ENCODE measurements around the gene CSPG5. TPM values are rescaled to one million over a fixed set of nuclear protein-coding genes. Genes with fewer than 3 reads are reported as not detected.

The CSPG5 gene
- total and polyA plus RNA-seq, 8 donors: under 0.01 to 3.8 (median 0.35) TPM; not detected in 3

DNA sequence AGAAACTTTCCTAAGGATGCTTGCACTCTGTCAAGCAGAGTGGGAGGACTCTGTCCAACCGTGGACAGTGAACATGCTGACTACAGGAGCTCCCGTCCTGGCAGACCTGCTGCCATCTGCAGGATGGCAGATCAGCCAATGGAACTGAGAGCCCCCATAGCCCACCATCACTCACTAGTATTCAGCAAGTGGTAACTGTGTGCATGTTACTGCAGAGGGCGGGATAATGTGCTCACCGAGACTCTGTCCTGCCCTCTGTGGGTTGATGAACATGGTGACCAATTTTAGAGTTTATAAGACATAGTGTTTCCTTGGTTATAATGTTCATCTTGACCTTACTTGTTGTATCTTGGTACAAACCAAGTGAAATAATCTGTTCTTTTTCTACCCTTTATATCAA lies 11.5 kb downstream of the CSPG5 start:
- intact Hi-C loops (cut with DNase I; ENCODE audit: low total_unique reads): no loop called here

GRCh38 chr3:47566667-47567066 lies 12.0 kb downstream of the CSPG5 start:
- Histone ChIP-seq H3K4me3 (no peak overlapping the region), H3K27me3 (no peaks in the 10 kb centered on the region), H3K9me3 (no peaks in the 10 kb centered on the region), H3K36me3 (no peaks in the 10 kb centered on the region), H3K4me1 (no peaks in the 10 kb centered on the region), H3K27ac (no peak overlapping the region)
- WGBS, 5 donors: 89 to 96% (median 90%) methylated on average over 9 of the region's 9 CpGs
- no peak for DNase-seq
- intact Hi-C loops (cut with DNase I; ENCODE audit: low total_unique reads): no loop called here
- TF ChIP-seq POLR2AphosphoS5 (IDR thresholded peaks at IDR 0.05) (no peak), EP300 (IDR thresholded peaks at IDR 0.05) (no peak), CTCF (IDR thresholded peaks at IDR 0.05) (no peak)

More for the DNA sequence above, 11.5 kb downstream of the CSPG5 start:
- no peaks in the 10 kb centered on the region for H3K36me3 ChIP-seq
- no peak for DNase-seq
- no peaks in the 10 kb centered on the region for H3K9me3 ChIP-seq
- no peak for TF ChIP-seq CTCF (IDR thresholded peaks at IDR 0.05)
- no peak for TF ChIP-seq EP300 (IDR thresholded peaks at IDR 0.05)
- no peak for TF ChIP-seq POLR2A (IDR thresholded peaks at IDR 0.05)
- TF ChIP-seq POLR2AphosphoS5 (IDR thresholded peaks at IDR 0.05): no peak
- H3K4me3 ChIP-seq: no peak overlapping the region
- 75 to 84% (median 83%) methylated on average over 4 of the region's 4 CpGs for WGBS, 5 donors
- H3K27me3 ChIP-seq: no peaks in the 10 kb centered on the region
- no peak overlapping the region for H3K27ac ChIP-seq
- H3K4me1 ChIP-seq: no peaks in the 10 kb centered on the region

GRCh38 chr3:47565734-47566550 lies 12.7 kb downstream of the CSPG5 start:
- H3K4me3 ChIP-seq: no peak overlapping the region
- no peaks in the 10 kb centered on the region for H3K9me3 ChIP-seq
- no peaks in the 10 kb centered on the region for H3K27me3 ChIP-seq
- TF ChIP-seq POLR2A (IDR thresholded peaks at IDR 0.05) (no peak), POLR2AphosphoS5 (IDR thresholded peaks at IDR 0.05) (no peak), CTCF (IDR thresholded peaks at IDR 0.05) (no peak), EP300 (IDR thresholded peaks at IDR 0.05) (no peak)
- DNase-seq: no peak
- intact Hi-C loops (cut with DNase I; ENCODE audit: low total_unique reads): no loop called here
- no peaks in the 10 kb centered on the region for H3K4me1 ChIP-seq
- 74 to 81% (median 76%) methylated on average over 18 to 19 of the region's 19 CpGs for WGBS, 5 donors
- no peak overlapping the region for H3K27ac ChIP-seq
- H3K36me3 ChIP-seq: no peaks in the 10 kb centered on the region

DNA sequence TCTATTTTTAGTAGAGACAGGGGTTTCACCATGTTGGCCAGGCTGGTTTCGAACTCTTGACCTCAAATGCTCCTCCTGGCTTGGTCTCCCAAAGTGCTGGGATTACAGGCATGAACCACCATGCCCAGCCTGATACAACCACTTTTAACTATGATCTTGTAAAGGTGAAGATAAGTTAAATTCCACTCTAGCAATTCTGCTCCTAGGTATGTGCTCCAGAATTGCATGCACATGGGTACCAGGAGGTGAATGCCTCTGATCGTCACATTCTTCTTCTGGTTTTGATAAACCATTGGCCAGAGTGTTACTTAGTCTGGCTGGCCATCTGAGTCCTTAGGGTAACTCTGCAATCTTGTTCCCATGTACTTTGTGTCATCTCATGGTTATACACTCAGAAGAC lies 22.3 kb downstream of the CSPG5 start:
- no peak for TF ChIP-seq POLR2A (IDR thresholded peaks at IDR 0.05)
- no peak for TF ChIP-seq CTCF (IDR thresholded peaks at IDR 0.05)
- TF ChIP-seq POLR2AphosphoS5 (IDR thresholded peaks at IDR 0.05): no peak
- TF ChIP-seq EP300 (IDR thresholded peaks at IDR 0.05): no peak
- Histone ChIP-seq H3K4me3 (no peak overlapping the region), H3K4me1 (no peaks in the 10 kb centered on the region), H3K27ac (no peak overlapping the region), H3K36me3 (no peaks in the 10 kb centered on the region), H3K9me3 (peaks cover 0 to 8% (median 2%) of the 10 kb centered on the region in 4 donors), H3K27me3 (no peaks in the 10 kb centered on the region)
- intact Hi-C loops (cut with DNase I; ENCODE audit: low total_unique reads): no loop called here
- no peak for DNase-seq
- WGBS, 5 donors: 89 to 96% (median 93%) methylated on average over 2 of the region's 2 CpGs
